GM06990 (cell line): Measurements from ENCODE around the gene SPATC1L.
"Not testable (repeated sequence)": the region's sequence is repeated elsewhere in the genome, so short reads cannot be mapped to it uniquely, and the experiment has no call there.

Experiments used
- DNase-seq: peaks from one replicate; pipeline ENCODE4 v3.0.0-alpha.2; 2011; ENCODE audit not compliant: insufficient read length; ENCODE audit errors: extremely low read depth
- H3K27me3 ChIP-seq: replicated peaks from 2 replicates; pipeline ENCODE4 v1.6.0; 2011; ENCODE audit warnings: low read length; ENCODE audit not compliant: control insufficient read depth, insufficient read depth
- H3K36me3 ChIP-seq: 2 replicates; pipeline ENCODE4 v1.5.1; 2011; ENCODE audit warnings: low read length; ENCODE audit not compliant: control insufficient read depth, insufficient read depth
- H3K4me3 ChIP-seq: replicated peaks from 2 replicates; pipeline ENCODE4 v1.5.1; 2011; ENCODE audit warnings: low read depth, mild to moderate bottlenecking, control low read depth, low read length
- CTCF ChIP-seq: IDR thresholded peaks from 2 replicates; pipeline ENCODE4 v1.5.1; 2011; ENCODE audit warnings: low read length, control low read depth, mild to moderate bottlenecking, inconsistent platforms; ENCODE audit not compliant: insufficient read depth, poor library complexity, severe bottlenecking

Gene SPATC1L

GRCh38 chr21:46142582-46143473 is 41.4 kb downstream of the SPATC1L start:
- no peak for DNase-seq
- H3K36me3 ChIP-seq: no peaks in the 10 kb centered on the region
- no peak for TF ChIP-seq CTCF
- no peak overlapping the region for H3K4me3 ChIP-seq
- H3K27me3 ChIP-seq: no peaks in the 10 kb centered on the region

GRCh38 chr21:46141767-46142581 is 42.3 kb downstream of the SPATC1L start:
- no peaks in the 10 kb centered on the region for H3K36me3 ChIP-seq
- H3K4me3 ChIP-seq: no peak overlapping the region
- no peak for TF ChIP-seq CTCF
- no peaks in the 10 kb centered on the region for H3K27me3 ChIP-seq
- no peak for DNase-seq

- H3K27me3 ChIP-seq, DNase-seq, H3K36me3 ChIP-seq, H3K4me3 ChIP-seq: not testable (repeated sequence)
These were observed 43.8 kb downstream of the SPATC1L start for GRCh38 chr21:46140352-46141003.

- H3K36me3 ChIP-seq: no peaks in the 10 kb centered on the region
- DNase-seq: no peak
- no peak for TF ChIP-seq CTCF
- no peak overlapping the region for H3K4me3 ChIP-seq
- no peaks in the 10 kb centered on the region for H3K27me3 ChIP-seq
These were observed 44.6 kb downstream of the SPATC1L start for GRCh38 chr21:46139686-46140085.

- TF ChIP-seq CTCF: no peak
- no peak for DNase-seq
These were observed 45.8 kb downstream of the SPATC1L start for GRCh38 chr21:46138383-46138970.

More at GRCh38 chr21:46138383-46138970, 45.8 kb downstream of the SPATC1L start:
- H3K36me3 ChIP-seq: no peaks in the 10 kb centered on the region
- no peak overlapping the region for H3K4me3 ChIP-seq
- H3K27me3 ChIP-seq: no peaks in the 10 kb centered on the region
